Suppressor macrophage treated with lipopolysaccharide for 1 hour (primary cell): Measurements from ENCODE around the gene AFF2.

Experiments used
- DNase-seq, 3 donors: peaks; one replicate each; pipeline ENCODE4 v3.0.0-alpha.2; 2020 to 2022

Gene AFF2

GRCh38 chrX:149036086-149036485 is 535.7 kb downstream of the AFF2 start:
- peak in 1 of 3 donors; percentile 4 for DNase-seq

GRCh38 chrX:149037281-149037870 is 537.0 kb downstream of the AFF2 start:
- DNase-seq, result peak; percentile 12 to 55 (median 51)

GRCh38 chrX:149039057-149039456 is 538.6 kb downstream of the AFF2 start:
- no peak for DNase-seq

- no peak for DNase-seq
Observed at GRCh38 chrX:149040873-149041535, 540.6 kb downstream of the AFF2 start.

GRCh38 chrX:149043401-149043800 is 543.0 kb downstream of the AFF2 start:
- DNase-seq, result no peak

- no peak for DNase-seq
Observed at GRCh38 chrX:149044471-149044870, 544.1 kb downstream of the AFF2 start.

- no peak for DNase-seq
Observed at GRCh38 chrX:149045645-149046210, 545.3 kb downstream of the AFF2 start.
